Activated CD4-positive, alpha-beta T cell treated with anti-CD3 and anti-CD28 coated beads, Interleukin-2, amount 50 U/mL, for 1 hour (primary cell): Measurements from ENCODE around the gene CDK14.

Experiments
- DNase-seq: peaks from one replicate; pipeline ENCODE4 v3.0.0-alpha.2; 2020

CDK14 gene

GRCh38 chr7:91031757-91032156, 435.6 kb downstream of the CDK14 start:
- no peak for DNase-seq

DNA sequence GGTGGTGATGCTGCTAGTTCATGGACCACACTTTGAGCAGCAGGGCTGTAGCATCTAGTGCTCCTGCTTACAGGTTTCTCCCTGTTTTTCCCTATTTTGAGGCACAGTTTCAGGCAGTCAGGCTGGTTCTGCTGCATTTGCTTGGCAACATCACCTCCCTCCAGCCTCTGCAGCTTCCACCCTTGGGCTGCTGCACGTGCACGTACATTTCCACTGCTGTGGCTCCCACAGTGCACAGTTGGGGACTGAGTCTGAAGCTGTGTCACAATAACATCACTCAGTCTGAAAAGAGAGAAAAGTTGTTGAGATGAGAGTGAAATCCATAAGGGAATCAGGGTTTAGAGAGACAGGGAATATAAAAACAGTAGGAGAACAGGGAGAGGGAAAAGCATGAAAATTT, 437.5 kb downstream of the CDK14 start:
- DNase-seq, result no peak

DNA sequence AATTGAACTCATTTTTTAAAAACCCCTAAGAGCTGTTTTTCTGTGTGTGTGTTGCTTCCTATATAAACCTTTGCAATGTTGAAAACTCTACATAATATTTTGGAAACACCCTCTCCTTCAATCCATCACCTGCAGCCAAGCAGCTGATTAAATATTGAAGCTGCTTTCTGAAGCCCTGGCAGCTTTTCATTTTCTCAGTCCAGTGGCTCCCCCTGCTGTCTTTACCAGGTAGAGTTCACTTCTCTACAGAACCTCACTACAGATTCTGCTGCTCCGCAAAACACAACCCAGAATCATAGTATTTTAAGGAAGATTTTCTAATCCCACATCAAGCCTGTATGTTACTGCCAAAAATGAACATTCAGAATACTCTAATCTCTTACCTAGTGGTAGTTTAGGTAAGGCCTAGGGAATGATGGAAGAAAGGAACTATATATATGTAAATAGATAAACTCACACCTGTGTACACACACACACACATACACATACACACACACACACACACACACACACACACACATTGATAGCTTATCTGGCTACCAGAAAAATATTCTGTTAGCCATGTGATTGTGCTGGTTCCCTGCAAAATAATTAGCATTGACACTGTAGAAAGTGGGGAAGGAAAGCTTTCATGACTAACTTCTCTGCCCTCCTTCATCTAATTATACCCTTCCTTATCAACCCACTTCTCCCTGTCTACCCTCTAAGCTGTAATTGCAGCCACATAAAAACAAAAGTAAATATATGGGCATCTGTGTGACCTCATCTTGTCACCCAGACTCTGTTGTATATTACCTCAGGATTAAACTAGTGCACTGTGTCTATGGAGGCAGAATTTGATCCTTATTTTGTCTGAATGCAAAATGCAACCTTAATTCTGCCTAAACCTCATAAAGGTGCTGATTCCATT, 438.6 kb downstream of the CDK14 start:
- no peak for DNase-seq

DNA sequence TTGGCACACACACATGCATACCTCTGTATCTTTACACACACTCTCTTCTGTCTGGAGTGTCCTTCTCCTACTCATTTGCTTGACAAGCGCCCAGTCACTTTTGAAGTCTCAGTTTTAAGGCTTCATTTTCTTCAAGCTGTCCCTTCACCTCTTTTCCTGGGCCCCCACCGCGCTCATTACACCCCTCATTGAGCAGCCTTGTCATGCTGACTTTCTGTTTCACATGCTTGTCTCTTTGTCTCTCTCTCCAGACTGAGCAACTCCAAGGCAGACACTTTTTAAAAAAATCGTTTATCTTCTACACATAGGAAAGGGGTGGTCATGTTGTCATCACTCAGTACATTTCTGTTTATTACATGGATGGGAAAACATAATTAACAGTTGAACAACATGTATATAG, 442.9 kb downstream of the CDK14 start:
- no peak for DNase-seq

GRCh38 chr7:91041141-91041540, 445.0 kb downstream of the CDK14 start:
- DNase-seq, result no peak

DNA sequence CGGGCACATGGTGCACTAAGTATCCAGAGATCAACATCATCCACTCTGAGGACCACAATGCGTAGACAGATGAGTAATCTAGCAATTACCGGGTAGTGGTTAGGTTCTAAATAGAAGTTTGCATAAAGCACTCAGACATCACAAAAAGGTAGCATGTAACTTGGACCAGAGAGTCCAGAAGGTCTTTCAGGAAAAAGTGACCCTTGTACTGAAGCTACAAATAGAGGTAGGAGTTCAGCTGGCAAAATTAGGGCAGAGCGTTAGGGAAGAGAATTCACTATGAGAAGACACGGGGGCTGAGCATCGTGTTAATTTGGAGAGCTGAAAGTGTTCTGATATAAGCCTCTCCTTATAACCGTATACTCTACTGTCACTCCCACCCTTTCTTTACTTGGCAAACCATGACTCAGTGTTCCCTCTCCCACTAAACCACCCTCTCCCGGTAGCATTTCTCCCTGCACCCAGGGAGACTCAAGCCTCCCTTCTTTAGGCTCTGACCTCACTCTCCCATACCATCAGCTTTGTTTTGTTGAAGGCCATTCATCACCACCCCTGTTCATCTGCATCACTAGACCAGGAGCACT, 445.9 kb downstream of the CDK14 start:
- no peak for DNase-seq

GRCh38 chr7:91043186-91043585, 447.1 kb downstream of the CDK14 start:
- DNase-seq, result no peak

GRCh38 chr7:91043924-91044645, 448.0 kb downstream of the CDK14 start:
- DNase-seq, result no peak

- no peak for DNase-seq
Observed at GRCh38 chr7:91045606-91046005, 449.5 kb downstream of the CDK14 start.

GRCh38 chr7:91046322-91047089, 450.4 kb downstream of the CDK14 start:
- DNase-seq, result no peak

DNA sequence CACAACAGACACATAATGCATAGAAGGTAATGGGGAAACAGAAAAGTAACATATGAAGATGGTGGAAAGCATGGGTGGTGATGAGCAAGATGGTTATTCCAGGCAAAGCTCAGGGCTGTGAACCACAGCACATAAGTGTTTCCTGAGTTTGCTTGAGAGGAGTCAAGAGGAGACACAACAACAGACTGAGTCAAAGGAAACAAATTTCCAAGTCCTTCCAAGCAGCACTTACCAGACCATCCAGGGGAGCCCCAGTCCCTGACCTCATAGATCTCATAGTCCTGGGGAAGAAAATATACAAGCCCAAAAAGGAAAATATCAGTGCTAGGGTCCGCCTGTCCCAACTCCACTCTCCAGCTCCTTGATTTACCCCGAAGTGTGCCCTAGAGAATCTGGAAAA, 451.5 kb downstream of the CDK14 start:
- DNase-seq, result no peak

DNA sequence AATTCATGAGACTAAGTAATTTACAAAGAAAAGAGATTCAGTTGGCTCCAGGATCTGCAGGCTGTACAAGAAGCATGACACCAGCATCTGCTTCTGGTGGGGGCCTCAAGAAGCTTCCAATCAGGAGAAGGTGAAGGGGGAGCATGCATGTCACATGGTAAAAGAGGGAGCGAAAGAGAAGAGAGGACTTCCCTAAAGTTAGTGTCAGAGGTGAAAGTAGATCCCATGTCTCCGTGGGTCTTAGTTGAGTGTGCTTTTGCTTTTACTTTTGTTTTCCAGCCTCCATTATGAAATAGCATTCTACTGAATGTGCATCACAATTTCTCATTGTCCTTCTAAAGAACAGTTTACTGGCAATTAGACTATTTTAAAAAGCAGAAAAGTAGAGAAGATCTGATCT, 454.6 kb downstream of the CDK14 start:
- no peak for DNase-seq

DNA sequence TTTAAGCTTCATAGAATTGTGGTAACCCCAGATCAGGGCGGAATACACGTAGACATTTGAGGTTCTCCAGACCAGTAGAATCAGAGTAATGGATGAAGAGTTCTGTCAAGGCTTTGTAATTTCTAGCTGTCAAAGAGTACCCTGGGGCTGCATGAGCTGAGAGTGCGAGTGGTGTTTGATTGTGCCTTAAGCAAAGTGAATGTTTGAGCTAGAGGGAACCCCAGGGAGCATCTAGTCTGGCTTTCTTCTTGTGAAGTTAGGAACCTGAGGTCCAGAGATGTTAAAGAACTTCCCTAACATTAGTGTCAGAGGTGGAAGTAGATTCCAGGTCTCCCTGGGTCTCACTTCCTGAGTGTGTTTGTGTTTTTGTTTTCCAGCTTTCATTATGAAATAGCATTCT, 455.8 kb downstream of the CDK14 start:
- no peak for DNase-seq

DNA sequence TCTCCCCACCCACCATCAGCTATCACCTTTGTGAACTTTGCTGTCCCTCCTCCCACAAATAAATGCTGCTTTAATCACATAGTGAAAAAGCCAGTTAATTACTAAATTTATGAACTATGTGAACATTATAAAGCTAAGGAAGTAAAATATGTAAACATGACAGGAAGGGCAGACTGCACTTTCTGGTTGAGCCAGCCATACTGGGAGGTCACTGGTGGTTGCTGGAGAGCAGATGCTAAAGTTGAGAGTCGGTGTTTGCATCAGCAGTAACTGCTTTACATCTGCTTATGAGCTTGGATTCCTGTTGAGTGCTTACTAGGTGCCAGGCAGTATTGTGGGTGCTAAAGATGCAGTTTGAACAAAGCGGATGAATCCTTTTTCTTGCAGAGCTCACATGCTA, 458.3 kb downstream of the CDK14 start:
- no peak for DNase-seq

- DNase-seq, result no peak
Observed at GRCh38 chr7:91055219-91055618, 459.1 kb downstream of the CDK14 start.

DNA sequence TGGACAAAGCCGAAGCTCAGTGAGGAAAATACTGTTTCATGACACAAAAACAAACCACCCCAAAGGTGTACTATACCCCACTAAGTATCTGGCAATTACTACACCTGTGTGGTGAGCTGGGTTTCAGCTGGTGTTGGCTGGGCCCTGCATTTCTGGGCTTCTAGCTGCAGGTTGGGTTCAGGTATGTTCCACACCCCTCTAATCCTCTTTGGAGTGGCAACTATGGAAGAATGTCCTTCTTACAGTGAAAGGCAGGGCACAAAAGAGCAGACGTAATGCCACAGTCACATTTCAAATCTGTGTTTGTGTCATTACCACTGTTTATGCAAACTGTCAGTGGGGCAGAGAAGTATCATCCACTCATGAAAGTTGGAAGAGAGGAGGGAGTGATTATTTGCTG, 466.6 kb downstream of the CDK14 start:
- DNase-seq, result no peak

- no peak for DNase-seq
Observed at GRCh38 chr7:91064052-91064451, 467.9 kb downstream of the CDK14 start.

DNA sequence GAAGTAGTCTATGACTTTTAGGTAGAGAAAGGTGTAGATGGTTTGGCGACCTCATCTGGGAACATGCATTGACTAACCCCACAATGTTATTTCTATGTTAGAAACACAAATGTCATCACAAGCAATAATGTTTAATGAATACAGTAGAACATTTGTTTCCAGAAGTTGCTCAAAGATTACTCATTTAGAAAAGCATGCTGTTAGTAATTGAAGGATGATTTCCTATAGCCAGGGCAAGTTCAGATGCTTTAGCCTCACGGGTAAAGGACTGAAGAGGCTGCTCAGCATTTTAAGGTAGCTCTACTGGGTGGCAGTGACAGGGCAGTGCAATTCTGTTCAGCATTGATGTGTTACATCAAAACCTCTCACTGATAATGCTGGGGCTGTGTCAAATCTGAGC, 468.8 kb downstream of the CDK14 start:
- DNase-seq, result no peak

- no peak for DNase-seq
Observed at GRCh38 chr7:91066627-91067026, 470.5 kb downstream of the CDK14 start.

GRCh38 chr7:91067242-91067641, 471.1 kb downstream of the CDK14 start:
- DNase-seq, result no peak

DNA sequence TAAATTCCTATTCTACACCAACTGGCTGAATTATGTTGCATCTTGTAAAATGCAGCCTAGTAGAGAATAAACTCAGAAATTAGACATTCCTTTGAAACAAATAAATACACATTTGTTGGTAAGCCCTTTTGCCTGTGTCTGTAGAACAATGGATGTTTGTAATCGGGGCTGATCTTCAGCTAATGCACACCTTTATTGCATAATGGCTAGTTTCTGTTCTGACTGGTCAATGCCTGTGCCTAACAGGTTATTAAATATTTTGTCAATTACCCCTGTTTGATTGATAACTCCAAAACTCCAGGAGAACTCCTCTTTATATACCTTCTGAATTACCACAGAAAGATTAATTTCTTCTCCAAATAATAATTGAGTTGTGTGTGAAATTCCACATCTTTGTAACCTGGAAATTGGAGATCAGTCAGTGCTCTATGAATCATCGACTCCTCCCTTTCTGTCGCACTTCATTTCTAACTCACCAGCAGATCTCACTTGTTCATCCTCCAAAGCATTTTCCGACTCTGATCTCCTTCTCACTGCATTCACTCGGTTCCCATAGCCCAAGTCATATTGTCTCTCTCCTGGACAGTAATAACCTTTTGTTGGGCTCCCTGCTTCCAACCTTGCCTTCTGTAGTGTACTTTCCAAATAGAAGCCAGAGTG, 472.1 kb downstream of the CDK14 start:
- DNase-seq, result no peak

DNA sequence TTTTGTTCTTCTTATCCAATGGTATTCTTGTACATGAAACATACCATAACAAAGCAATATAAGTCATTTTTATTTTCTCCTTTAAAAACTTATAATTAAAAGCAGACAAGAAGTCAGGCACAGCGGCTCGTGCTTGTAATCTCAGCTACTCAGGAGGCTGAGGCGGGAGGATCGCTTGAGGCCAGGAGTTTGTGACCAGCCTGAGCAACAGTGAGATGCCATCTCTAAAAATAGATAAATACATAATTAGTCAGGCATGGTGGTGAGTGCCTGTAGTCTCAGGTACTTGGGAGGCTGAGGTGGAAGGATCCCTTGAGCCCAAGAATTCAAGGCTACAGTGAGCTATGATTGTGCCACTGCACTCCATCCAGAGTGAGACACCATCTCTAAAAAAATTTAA, 473.0 kb downstream of the CDK14 start:
- no peak for DNase-seq

DNA sequence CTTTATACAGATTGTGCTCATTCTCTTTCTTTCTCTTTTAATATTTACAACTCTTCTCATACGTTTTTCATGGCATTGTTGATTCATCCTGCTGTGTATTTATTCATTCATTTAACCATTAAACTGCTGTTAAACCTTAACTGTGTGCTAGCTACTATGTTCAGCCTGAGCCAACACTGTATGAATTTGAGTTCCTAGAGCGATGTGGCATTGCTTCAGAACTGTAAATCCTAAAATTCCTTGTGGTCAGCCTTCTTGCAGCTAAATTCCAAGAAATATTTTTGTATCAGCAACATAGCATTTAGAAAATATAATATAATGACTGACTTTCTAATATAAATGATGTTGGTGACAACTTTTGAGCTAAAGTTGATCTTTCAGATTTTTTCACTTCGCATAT, 483.4 kb downstream of the CDK14 start:
- no peak for DNase-seq
